Neural cell (in vitro differentiated cells): ENCODE results near the gene MAP3K5. TPM values are rescaled to one million over a fixed set of nuclear protein-coding genes. Genes with fewer than 3 reads are reported as not detected.
"Not testable (repeated sequence)": the region's sequence is repeated elsewhere in the genome, so short reads cannot be mapped to it uniquely, and the experiment has no call there.

Experiments used
- H2AFZ ChIP-seq: fragments of 200-600, 300-800 bp; sonication (generic), shearing (Covaris generic); 2 replicates; pipeline ENCODE4 v1.6.0; 2014; ENCODE audit warnings: low read depth, mild to moderate bottlenecking, antibody characterized with exemption, low read length, moderate library complexity
- H3F3A ChIP-seq: fragments of 200-600 bp; shearing (Covaris generic); 2 replicates; pipeline ENCODE4 v1.6.1; 2016; ENCODE audit warnings: mild to moderate bottlenecking, moderate library complexity, mixed read lengths, antibody characterized with exemption, low read length; ENCODE audit not compliant: insufficient read depth, poor library complexity, severe bottlenecking
- H3K27ac ChIP-seq: fragments of 200-600, 300-800 bp; sonication (generic), shearing (Covaris generic); 2 replicates; pipeline ENCODE4 v1.5.1; 2014; ENCODE audit warnings: mild to moderate bottlenecking, low read length, moderate library complexity
- H3K27me3 ChIP-seq: fragments of 300-800, 200-600 bp; sonication (generic), shearing (Covaris generic); 2 replicates; pipeline ENCODE4 v1.6.0; 2014; ENCODE audit warnings: mild to moderate bottlenecking, low read depth, low read length, moderate library complexity; ENCODE audit not compliant: insufficient read depth
- H3K36me3 ChIP-seq: fragments of 300-800, 200-600 bp; sonication (generic), shearing (Covaris generic); 2 replicates; pipeline ENCODE4 v1.5.1; 2014; ENCODE audit warnings: mild to moderate bottlenecking, antibody characterized with exemption, low read length, moderate library complexity; ENCODE audit not compliant: insufficient read depth
- H3K4me2 ChIP-seq: fragments of 300-800, 200-600 bp; sonication (generic), shearing (Covaris generic); 2 replicates; pipeline ENCODE4 v1.6.0; 2014; ENCODE audit warnings: mild to moderate bottlenecking, low read length
- H3K4me3 ChIP-seq: fragments of 300-800, 200-600 bp; sonication (generic), shearing (Covaris generic); 2 replicates; pipeline ENCODE4 v1.5.1; 2014; ENCODE audit warnings: mild to moderate bottlenecking, low read length, moderate library complexity
- H3K79me2 ChIP-seq: fragments of 200-600 bp; shearing (Covaris generic); replicated peaks from 2 replicates; pipeline ENCODE4 v1.6.0; 2014; ENCODE audit warnings: mild to moderate bottlenecking, low read length, moderate library complexity; ENCODE audit not compliant: insufficient read depth
- H3K9ac ChIP-seq: fragments of 300-800, 200-600 bp; sonication (generic), shearing (Covaris generic); 2 replicates; pipeline ENCODE4 v1.6.1; 2016; ENCODE audit warnings: mild to moderate bottlenecking, low read length, mixed read lengths
- H3K9me2 ChIP-seq: fragments of 200-600 bp; shearing (Covaris generic); 2 replicates; pipeline ENCODE4 v1.6.1; 2016; ENCODE audit warnings: mild to moderate bottlenecking, low read length, mixed read lengths; ENCODE audit not compliant: insufficient read depth
- H3K9me3 ChIP-seq: fragments of 200-600, 300-800 bp; sonication (generic), shearing (Covaris generic); 2 replicates; pipeline ENCODE4 v1.6.1; 2016; ENCODE audit warnings: mild to moderate bottlenecking, mixed run types, low read length, moderate library complexity, mixed read lengths
- H4K20me1 ChIP-seq: fragments of 200-600 bp; shearing (Covaris generic); 2 replicates; pipeline ENCODE4 v1.6.1; 2016; ENCODE audit warnings: mild to moderate bottlenecking, mixed run types; ENCODE audit not compliant: insufficient read depth
- EP300 ChIP-seq: fragments of 450-650 bp; conservative IDR thresholded peaks from 2 replicates; pipeline ENCODE4 v1.6.1; 2014; ENCODE audit warnings: antibody characterized with exemption, mild to moderate bottlenecking, moderate library complexity; ENCODE audit not compliant: poor library complexity, severe bottlenecking
- EZH2 ChIP-seq: fragments of 200-600, 300-800 bp; shearing (Covaris generic), sonication (generic); IDR thresholded peaks from 2 replicates; pipeline ENCODE4 v1.6.1; 2014; ENCODE audit warnings: antibody characterized with exemption, low read length, borderline replicate concordance, mild to moderate bottlenecking; ENCODE audit not compliant: insufficient read depth, poor library complexity, severe bottlenecking
- MXI1 ChIP-seq: fragments of 450-650 bp; conservative IDR thresholded peaks from 2 replicates; pipeline ENCODE4 v1.6.1; 2014; ENCODE audit warnings: antibody characterized with exemption, mild to moderate bottlenecking; ENCODE audit not compliant: poor library complexity, severe bottlenecking
- POLR2AphosphoS5 ChIP-seq: IDR thresholded peaks from 2 replicates; pipeline ENCODE4 v1.6.1; 2012
- RAD21 ChIP-seq: fragments of 450-650 bp; conservative IDR thresholded peaks from 2 replicates; pipeline ENCODE4 v1.6.1; 2014; ENCODE audit warnings: antibody characterized with exemption, mild to moderate bottlenecking, moderate library complexity
- SMC3 ChIP-seq: fragments of 450-650 bp; conservative IDR thresholded peaks from 2 replicates; pipeline ENCODE4 v1.6.1; 2014; ENCODE audit warnings: antibody characterized with exemption, mild to moderate bottlenecking, moderate library complexity; ENCODE audit not compliant: poor library complexity
- TAF1 ChIP-seq: IDR thresholded peaks from 2 replicates; pipeline ENCODE4 v1.6.1; 2012; ENCODE audit warnings: low read depth
- polyA plus RNA-seq: library from polyadenylated mRNA; depleted of rRNA; stranded (reverse); fragments of >200 nt; gene quantifications from 2 replicates; pipeline ENCODE4 v1.2.3, GENCODE V29; 2014
- TF ChIP-seq, protein P1 (sequence below): fragments of 450-650 bp; IDR thresholded peaks from 2 replicates; pipeline ENCODE4 v1.5.1; 2014; ENCODE audit warnings: antibody characterized with exemption, mild to moderate bottlenecking, moderate library complexity; ENCODE audit not compliant: poor library complexity, severe bottlenecking
- TF ChIP-seq, protein P2 (sequence below): IDR thresholded peaks from 2 replicates; pipeline ENCODE4 v1.6.1; 2012; ENCODE audit warnings: borderline replicate concordance

The MAP3K5 gene
- polyA plus RNA-seq, 1 donor from 2014 or later, result 2.0 TPM

DNA sequence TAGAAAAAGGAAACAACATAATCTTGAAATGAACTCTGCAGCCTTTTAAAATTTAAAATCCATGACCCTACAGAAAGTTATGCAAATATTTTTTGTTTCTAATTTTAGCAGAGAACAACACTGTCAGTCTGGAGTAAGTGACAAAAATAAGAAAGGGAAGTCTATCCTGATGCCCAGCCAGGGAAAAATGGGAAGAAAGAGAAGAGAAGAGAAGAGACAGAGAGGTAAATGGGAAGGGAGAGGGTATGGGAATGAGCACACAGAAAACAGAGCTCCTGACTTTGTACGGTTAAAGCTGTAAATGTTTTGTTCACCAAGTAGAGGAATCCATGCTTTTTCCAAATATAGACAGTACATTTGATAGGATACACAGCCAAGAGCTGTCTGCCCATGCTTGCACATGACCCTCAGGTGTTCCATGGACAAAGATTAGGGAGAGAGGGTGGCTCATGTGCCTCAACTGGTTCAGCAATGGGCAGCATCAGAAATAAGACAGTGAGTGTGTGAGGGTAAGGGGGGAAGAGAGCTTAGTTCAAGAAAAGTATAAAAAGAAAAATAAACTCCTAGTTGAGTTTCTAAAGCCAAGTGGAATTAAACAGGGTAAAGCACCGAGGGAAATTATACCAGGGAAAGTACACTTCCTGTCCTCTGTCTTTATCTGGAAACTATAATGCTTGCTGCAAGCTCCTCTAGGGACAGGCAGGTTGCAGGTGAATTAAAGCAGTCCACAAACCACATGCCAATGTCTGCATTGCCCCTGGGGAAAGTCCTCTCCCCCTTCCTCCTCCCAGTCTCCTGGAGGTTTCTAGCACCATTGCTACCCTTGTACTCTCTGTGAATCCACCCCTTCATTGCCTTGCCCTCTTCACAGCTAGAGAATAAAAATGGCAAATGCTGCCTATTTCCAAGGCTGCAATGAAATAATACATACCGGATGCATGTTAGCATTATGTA lies 30.0 kb downstream of the MAP3K5 start:
- Histone ChIP-seq H3K36me3 (no peaks in the 10 kb centered on the region), H3K4me2 (no peak overlapping the region), H3K79me2 (no peaks in the 10 kb centered on the region), H3K27me3 (no peaks in the 10 kb centered on the region), H2AFZ (no peak overlapping the region), H3F3A (no peaks in the 10 kb centered on the region), H4K20me1 (no peaks in the 10 kb centered on the region), H3K9ac (no peak overlapping the region), H3K4me3 (no peak overlapping the region), H3K27ac (no peak overlapping the region), H3K9me3 (no peaks in the 10 kb centered on the region), H3K9me2 (no peaks in the 10 kb centered on the region)
- no peak for TF ChIP-seq MXI1
- no peak for TF ChIP-seq SMC3
- TF ChIP-seq, protein P1, sequence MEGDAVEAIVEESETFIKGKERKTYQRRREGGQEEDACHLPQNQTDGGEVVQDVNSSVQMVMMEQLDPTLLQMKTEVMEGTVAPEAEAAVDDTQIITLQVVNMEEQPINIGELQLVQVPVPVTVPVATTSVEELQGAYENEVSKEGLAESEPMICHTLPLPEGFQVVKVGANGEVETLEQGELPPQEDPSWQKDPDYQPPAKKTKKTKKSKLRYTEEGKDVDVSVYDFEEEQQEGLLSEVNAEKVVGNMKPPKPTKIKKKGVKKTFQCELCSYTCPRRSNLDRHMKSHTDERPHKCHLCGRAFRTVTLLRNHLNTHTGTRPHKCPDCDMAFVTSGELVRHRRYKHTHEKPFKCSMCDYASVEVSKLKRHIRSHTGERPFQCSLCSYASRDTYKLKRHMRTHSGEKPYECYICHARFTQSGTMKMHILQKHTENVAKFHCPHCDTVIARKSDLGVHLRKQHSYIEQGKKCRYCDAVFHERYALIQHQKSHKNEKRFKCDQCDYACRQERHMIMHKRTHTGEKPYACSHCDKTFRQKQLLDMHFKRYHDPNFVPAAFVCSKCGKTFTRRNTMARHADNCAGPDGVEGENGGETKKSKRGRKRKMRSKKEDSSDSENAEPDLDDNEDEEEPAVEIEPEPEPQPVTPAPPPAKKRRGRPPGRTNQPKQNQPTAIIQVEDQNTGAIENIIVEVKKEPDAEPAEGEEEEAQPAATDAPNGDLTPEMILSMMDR, result no peak
- TF ChIP-seq, protein P2, sequence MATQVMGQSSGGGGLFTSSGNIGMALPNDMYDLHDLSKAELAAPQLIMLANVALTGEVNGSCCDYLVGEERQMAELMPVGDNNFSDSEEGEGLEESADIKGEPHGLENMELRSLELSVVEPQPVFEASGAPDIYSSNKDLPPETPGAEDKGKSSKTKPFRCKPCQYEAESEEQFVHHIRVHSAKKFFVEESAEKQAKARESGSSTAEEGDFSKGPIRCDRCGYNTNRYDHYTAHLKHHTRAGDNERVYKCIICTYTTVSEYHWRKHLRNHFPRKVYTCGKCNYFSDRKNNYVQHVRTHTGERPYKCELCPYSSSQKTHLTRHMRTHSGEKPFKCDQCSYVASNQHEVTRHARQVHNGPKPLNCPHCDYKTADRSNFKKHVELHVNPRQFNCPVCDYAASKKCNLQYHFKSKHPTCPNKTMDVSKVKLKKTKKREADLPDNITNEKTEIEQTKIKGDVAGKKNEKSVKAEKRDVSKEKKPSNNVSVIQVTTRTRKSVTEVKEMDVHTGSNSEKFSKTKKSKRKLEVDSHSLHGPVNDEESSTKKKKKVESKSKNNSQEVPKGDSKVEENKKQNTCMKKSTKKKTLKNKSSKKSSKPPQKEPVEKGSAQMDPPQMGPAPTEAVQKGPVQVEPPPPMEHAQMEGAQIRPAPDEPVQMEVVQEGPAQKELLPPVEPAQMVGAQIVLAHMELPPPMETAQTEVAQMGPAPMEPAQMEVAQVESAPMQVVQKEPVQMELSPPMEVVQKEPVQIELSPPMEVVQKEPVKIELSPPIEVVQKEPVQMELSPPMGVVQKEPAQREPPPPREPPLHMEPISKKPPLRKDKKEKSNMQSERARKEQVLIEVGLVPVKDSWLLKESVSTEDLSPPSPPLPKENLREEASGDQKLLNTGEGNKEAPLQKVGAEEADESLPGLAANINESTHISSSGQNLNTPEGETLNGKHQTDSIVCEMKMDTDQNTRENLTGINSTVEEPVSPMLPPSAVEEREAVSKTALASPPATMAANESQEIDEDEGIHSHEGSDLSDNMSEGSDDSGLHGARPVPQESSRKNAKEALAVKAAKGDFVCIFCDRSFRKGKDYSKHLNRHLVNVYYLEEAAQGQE, result no peak
- no peak for TF ChIP-seq EP300
- no peak for TF ChIP-seq TAF1
- no peak for TF ChIP-seq EZH2
- no peak for TF ChIP-seq RAD21
- TF ChIP-seq POLR2AphosphoS5, result no peak

DNA sequence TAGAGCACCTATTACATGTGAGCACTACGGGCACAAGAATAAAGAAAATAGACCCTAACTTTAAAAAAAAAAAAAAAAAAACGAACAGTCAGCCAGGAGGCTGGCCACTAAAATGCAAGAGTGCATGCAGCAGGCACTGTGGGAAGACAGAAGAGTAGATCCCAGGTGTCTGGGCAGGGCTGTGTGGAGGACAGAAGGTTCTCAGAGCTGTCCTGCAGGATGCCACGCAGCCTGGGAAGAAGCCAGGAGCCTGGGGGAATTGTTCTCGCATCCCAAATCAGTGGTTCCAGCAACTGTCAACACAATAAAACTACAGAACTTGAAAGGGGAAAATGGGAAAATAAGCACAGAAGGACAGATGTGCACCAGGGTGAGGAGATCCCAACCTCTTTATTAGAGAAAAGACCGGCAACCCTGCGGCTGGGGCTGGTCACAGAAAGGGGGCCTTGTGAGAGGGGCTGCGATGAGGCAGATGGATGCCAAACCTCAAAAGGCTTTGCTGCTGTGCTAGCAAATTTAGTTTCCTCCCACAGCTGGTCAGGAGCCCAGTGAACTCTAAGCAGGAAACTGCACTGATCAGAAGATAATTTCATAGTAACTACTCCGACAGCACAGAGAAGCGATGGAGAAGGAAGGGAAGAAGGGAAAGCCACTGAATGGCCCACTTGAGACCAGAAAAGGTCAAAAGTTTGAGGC lies 30.9 kb downstream of the MAP3K5 start:
- H3K9me3 ChIP-seq, result no peaks in the 10 kb centered on the region
- no peaks in the 10 kb centered on the region for H4K20me1 ChIP-seq
- no peaks in the 10 kb centered on the region for H3K27me3 ChIP-seq
- H3K27ac ChIP-seq, result no peak overlapping the region
- no peaks in the 10 kb centered on the region for H3K36me3 ChIP-seq
- H3K4me2 ChIP-seq, result no peak overlapping the region
- H3K79me2 ChIP-seq, result no peaks in the 10 kb centered on the region
- H3K9ac ChIP-seq, result no peak overlapping the region
- H3K4me3 ChIP-seq, result no peak overlapping the region
- no peak overlapping the region for H2AFZ ChIP-seq
- H3K9me2 ChIP-seq, result no peaks in the 10 kb centered on the region
- no peaks in the 10 kb centered on the region for H3F3A ChIP-seq
- TF ChIP-seq RAD21 (no peak), TAF1 (no peak), EP300 (no peak), SMC3 (no peak)

DNA sequence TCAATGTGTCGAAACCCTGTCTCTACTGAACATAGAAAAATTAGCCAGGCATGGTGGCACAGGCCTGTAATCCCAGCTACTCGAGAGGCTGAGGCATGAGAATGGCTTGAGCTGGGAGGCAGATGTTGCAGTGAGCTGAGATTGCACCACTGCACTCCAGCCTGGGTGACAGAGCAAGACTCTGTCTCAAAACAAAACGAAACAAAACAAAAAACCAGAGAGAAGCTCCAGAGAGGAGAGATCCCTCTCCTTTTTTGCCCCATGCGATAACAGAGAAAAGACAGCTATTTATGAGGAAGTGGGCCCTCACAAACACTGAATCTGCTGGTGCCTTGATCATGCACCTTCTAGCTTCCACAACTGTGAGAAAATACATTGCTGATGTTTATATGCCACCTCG lies 31.5 kb downstream of the MAP3K5 start:
- not testable (repeated sequence) for H3K27me3 ChIP-seq, H3K79me2 ChIP-seq, H3K9me3 ChIP-seq, H4K20me1 ChIP-seq, H3K27ac ChIP-seq, H3K9ac ChIP-seq, H3K9me2 ChIP-seq, H3K4me2 ChIP-seq, H2AFZ ChIP-seq, H3K36me3 ChIP-seq, H3F3A ChIP-seq, H3K4me3 ChIP-seq
